AG10803 (cell line): ENCODE measurements around the gene SEM1.
"Not testable (repeated sequence)": the region's sequence is repeated elsewhere in the genome, so short reads cannot be mapped to it uniquely, and the experiment has no call there.

Experiments
- DNase-seq: peaks from one replicate; pipeline ENCODE4 v3.0.0; 2010; ENCODE audit warnings: low read depth
- H3K4me3 ChIP-seq: 2 replicates; pipeline ENCODE4 v1.5.1; 2011; ENCODE audit warnings: mild to moderate bottlenecking, low read length, control low read depth
- CTCF ChIP-seq: conservative IDR thresholded peaks from 2 replicates; pipeline ENCODE4 v1.5.1; 2011; ENCODE audit warnings: mild to moderate bottlenecking, low read length, control low read depth, inconsistent platforms

SEM1 gene

GRCh38 chr7:96737545-96738050, 28.0 kb upstream of the SEM1 start:
- no peak overlapping the region for H3K4me3 ChIP-seq
- no peak for DNase-seq
- TF ChIP-seq CTCF, result no peak

- no peak for DNase-seq
- no peak for TF ChIP-seq CTCF
- H3K4me3 ChIP-seq, result no peak overlapping the region
Observed at GRCh38 chr7:96734343-96734742, 24.7 kb upstream of the SEM1 start.

GRCh38 chr7:96729820-96730219, 20.2 kb upstream of the SEM1 start:
- DNase-seq, result no peak
- no peak for TF ChIP-seq CTCF
- no peak overlapping the region for H3K4me3 ChIP-seq

- DNase-seq, result no peak
- no peak for TF ChIP-seq CTCF
- no peak overlapping the region for H3K4me3 ChIP-seq
Observed at GRCh38 chr7:96728139-96728538, 18.5 kb upstream of the SEM1 start.

- no peak overlapping the region for H3K4me3 ChIP-seq
- no peak for TF ChIP-seq CTCF
- no peak for DNase-seq
Observed at GRCh38 chr7:96727534-96728088, 18.0 kb upstream of the SEM1 start.

GRCh38 chr7:96723622-96724021, 14.0 kb upstream of the SEM1 start:
- DNase-seq, result peak; percentile 6
- H3K4me3 ChIP-seq, result no peak overlapping the region
- TF ChIP-seq CTCF, result no peak

- not testable (repeated sequence) for DNase-seq, H3K4me3 ChIP-seq
Observed at GRCh38 chr7:96722928-96723327, 13.3 kb upstream of the SEM1 start.

GRCh38 chr7:96720843-96721242, 11.2 kb upstream of the SEM1 start:
- peak; percentile 5 for DNase-seq
- no peak overlapping the region for H3K4me3 ChIP-seq
- no peak for TF ChIP-seq CTCF
